GM12878 (cell line): ENCODE measurements around the gene HEXA. TPM values are rescaled to one million over a fixed set of nuclear protein-coding genes. Genes with fewer than 3 reads are reported as not detected.

Experiments used
- ATAC-seq: fragments of 200-7000 bp; cut with Tn5 transposase; 3 replicates; pipeline ENCODE4 v1.9.1; 2020; ENCODE audit warnings: mild to moderate bottlenecking, moderate library complexity
- BruUV-seq: library from RNA; stranded (reverse); fragments of 400-500 nt; replicated peaks from 2 replicates; lab custom pipeline; 2021; lab: Mats Ljungman, UMichigan
- CTCF ChIA-PET: fragments of 300-600 bp; sonication (Branson Sonifier 250); formaldehyde crosslinking; extraction: SDS; loops from one replicate; lab custom pipeline; 2021; ENCODE audit warnings: inconsistent platforms; lab: Yijun Ruan, JAX
- POLR2A ChIA-PET: fragments of 350-600 bp; formaldehyde crosslinking; extraction: SDS; loops from one replicate; lab custom pipeline; 2021; ENCODE audit warnings: inconsistent platforms; lab: Charles Lee
- RAD21 ChIA-PET: fragments of 300-600 bp; sonication (Branson Sonifier 250); formaldehyde crosslinking; loops from one replicate; lab custom pipeline; 2023; ENCODE audit warnings: antibody characterized with exemption; ENCODE audit not compliant: unreplicated experiment; lab: Charles Lee
- SMC1A ChIA-PET: fragments of 300-600 bp; sonication (Branson Sonifier 250); formaldehyde crosslinking; loops from one replicate; lab custom pipeline; 2023; ENCODE audit not compliant: unreplicated experiment, uncharacterized antibody; lab: Charles Lee
- DNase-seq: peaks from one replicate; pipeline ENCODE4 v3.0.0-alpha.2; 2011; ENCODE audit warnings: low read depth, low spot score
- FAIRE-seq: peaks from 3 replicates; lab custom pipeline; 2011; peaks lifted over from hg19 to GRCh38; lab: Jason Lieb, UNC
- H2AFZ ChIP-seq: 2 replicates; pipeline ENCODE4 v1.6.0; 2011; ENCODE audit warnings: low read depth, low read length, control low read depth; ENCODE audit not compliant: control insufficient read depth
- H3K27ac ChIP-seq: 2 replicates; pipeline ENCODE4 v1.5.1; 2011; ENCODE audit warnings: control low read depth; ENCODE audit not compliant: control insufficient read depth, insufficient read depth
- H3K27me3 ChIP-seq, 2 experiments: replicated peaks in 1 of 2; 2 replicates each; pipeline versions ENCODE4 v1.6.0 to v1.6.1; 2011; ENCODE audit warnings: low read length in 1 of 2; ENCODE audit not compliant: control insufficient read depth in 2 of 2, insufficient read depth in 2 of 2
- H3K36me3 ChIP-seq, 2 experiments: 2 replicates each; pipeline ENCODE4 v1.5.1; 2011; ENCODE audit warnings: low read length in 1 of 2; ENCODE audit not compliant: control insufficient read depth in 2 of 2, insufficient read depth in 2 of 2
- H3K4me1 ChIP-seq: 2 replicates; pipeline ENCODE4 v1.6.1; 2011; ENCODE audit warnings: mild to moderate bottlenecking, low read length, moderate library complexity, mixed read lengths; ENCODE audit not compliant: control insufficient read depth, insufficient read depth
- H3K4me2 ChIP-seq: 2 replicates; pipeline ENCODE4 v1.6.0; 2011; ENCODE audit warnings: control low read depth; ENCODE audit not compliant: control insufficient read depth, insufficient read depth
- H3K4me3 ChIP-seq: fragments of 200-600 bp; sonication (generic); 2 replicates; pipeline ENCODE4 v1.5.1; 2016
- H3K79me2 ChIP-seq: 2 replicates; pipeline ENCODE4 v1.6.0; 2011; ENCODE audit warnings: low read length; ENCODE audit not compliant: control insufficient read depth, insufficient read depth
- H3K9ac ChIP-seq: 2 replicates; pipeline ENCODE4 v1.8.0; 2011; ENCODE audit warnings: low read length, control low read depth, mixed read lengths; ENCODE audit not compliant: control insufficient read depth, insufficient read depth
- H3K9me3 ChIP-seq: replicated peaks from 3 replicates; pipeline ENCODE4 v1.5.1; 2011; ENCODE audit warnings: mild to moderate bottlenecking, low read length; ENCODE audit not compliant: control insufficient read depth, insufficient read depth
- H4K20me1 ChIP-seq: 2 replicates; pipeline ENCODE4 v1.6.0; 2011; ENCODE audit not compliant: control insufficient read depth, insufficient read depth
- BACH1 ChIP-seq: fragments of 450-650 bp; IDR thresholded peaks from 2 replicates; pipeline ENCODE4 v1.6.1; 2017; ENCODE audit warnings: mild to moderate bottlenecking, borderline replicate concordance
- EGR1 ChIP-seq, 2 experiments: IDR thresholded peaks; 1 replicate in 1 of 2; 2 replicates in 1 of 2; pipeline ENCODE4 v1.6.1; 2011 to 2012; ENCODE audit warnings: low read depth in 2 of 2, low read length in 2 of 2, borderline replicate concordance in 1 of 2, mild to moderate bottlenecking in 1 of 2, moderate library complexity in 1 of 2
- FOXK2 ChIP-seq: fragments of 450-650 bp; IDR thresholded peaks from 2 replicates; pipeline ENCODE4 v1.6.1; 2017; ENCODE audit warnings: mild to moderate bottlenecking, moderate library complexity
- GATAD2B ChIP-seq: fragments of 450-650 bp; conservative IDR thresholded peaks from 2 replicates; pipeline ENCODE4 v1.6.1; 2017; ENCODE audit warnings: low read depth, mild to moderate bottlenecking, moderate library complexity
- HDAC2 ChIP-seq: fragments of 200-600 bp; sonication (generic); IDR thresholded peaks from 2 replicates; pipeline ENCODE4 v1.6.1; 2017
- MEF2A ChIP-seq: IDR thresholded peaks from 2 replicates; pipeline ENCODE4 v1.6.1; 2011; ENCODE audit warnings: low read depth, mild to moderate bottlenecking, low read length, moderate library complexity; ENCODE audit not compliant: insufficient read depth
- NFYB ChIP-seq: IDR thresholded peaks from 2 replicates; pipeline ENCODE4 v1.6.1; 2011; ENCODE audit warnings: low read depth, mild to moderate bottlenecking, low read length, improper control_type of control experiment, moderate library complexity; ENCODE audit not compliant: insufficient read depth
- PAX8 ChIP-seq: fragments of 450-650 bp; IDR thresholded peaks from 2 replicates; pipeline ENCODE4 v1.6.1; 2017; ENCODE audit warnings: mild to moderate bottlenecking, moderate library complexity
- PML ChIP-seq: IDR thresholded peaks from 2 replicates; pipeline ENCODE4 v1.6.1; 2012; ENCODE audit warnings: low read length, inconsistent platforms
- POLR2AphosphoS2 ChIP-seq: IDR thresholded peaks from 2 replicates; pipeline ENCODE4 v1.6.1; 2011; ENCODE audit warnings: low read depth, mild to moderate bottlenecking, low read length, improper control_type of control experiment, moderate library complexity
- POU2F2 ChIP-seq: IDR thresholded peaks from 3 replicates; pipeline ENCODE4 v1.6.1; 2011; ENCODE audit warnings: low read depth, mild to moderate bottlenecking, low read length, borderline replicate concordance
- RUNX3 ChIP-seq: IDR thresholded peaks from 2 replicates; pipeline ENCODE4 v1.6.1; 2012; ENCODE audit warnings: low read length, inconsistent platforms
- SIX5 ChIP-seq: IDR thresholded peaks from 2 replicates; pipeline ENCODE4 v1.6.1; 2011; ENCODE audit warnings: mild to moderate bottlenecking, low read depth, low read length, moderate library complexity; ENCODE audit not compliant: severe bottlenecking
- TBL1XR1 ChIP-seq: IDR thresholded peaks from 2 replicates; pipeline ENCODE4 v1.6.1; 2012; ENCODE audit warnings: low read depth, low read length, improper control_type of control experiment
- TCF7 ChIP-seq: IDR thresholded peaks from 2 replicates; pipeline ENCODE4 v1.6.1; 2014; ENCODE audit warnings: antibody characterized with exemption, borderline replicate concordance
- ZNF207 ChIP-seq: fragments of 450-650 bp; IDR thresholded peaks from 2 replicates; pipeline ENCODE4 v1.6.1; 2014; ENCODE audit warnings: antibody characterized with exemption, mild to moderate bottlenecking, borderline replicate concordance
- ZNF622 ChIP-seq: fragments of 450-650 bp; IDR thresholded peaks from 2 replicates; pipeline ENCODE4 v1.6.1; 2017; ENCODE audit warnings: mild to moderate bottlenecking, inconsistent platforms
- WGBS: methylation state at CpG from one replicate; pipeline ENCODE4 v1.1.6; 2016; ENCODE audit warnings: low lambda C conversion rate; ENCODE audit not compliant: insufficient replicate concordance, insufficient coverage; ENCODE audit errors: missing lambda C conversion rate; 5-methylcytosine and 5-hydroxymethylcytosine counted together
- in situ Hi-C: fragments of 300-500 bp; cut with MboI; formaldehyde crosslinking; loops from 9 replicates; pipeline ENCODE4 v1.14.3; 2018; ENCODE audit warnings: mixed read lengths
- intact Hi-C: fragments of 100-400 bp; cut with micrococcal nuclease; formaldehyde crosslinking; loops from one replicate; pipeline ENCODE4 v1.14.2; 2022; ENCODE audit not compliant: unreplicated experiment
- polyA plus RNA-seq, 11 experiments: library from polyadenylated mRNA; depleted of rRNA in 4 of 11; unstranded in 6 of 11; stranded (reverse) in 5 of 11; fragments of >200 nt; fragmentation: Nextera tagmentation in 4 of 11; fragmentation: Illumina TruSeq in 1 of 11; extraction: Ambion mirVana in 4 of 11; extraction: Trizol in 1 of 11; gene quantifications; 1 replicate in 1 of 11; 2 replicates in 10 of 11; pipeline versions ENCODE4 v1.2.1 to v1.2.3, GENCODE V29; 2011 to 2016; ENCODE audit warnings: inconsistent platforms in 2 of 11, missing spikeins in 2 of 11, low read depth in 1 of 11
- total RNA-seq, 4 experiments: library from RNA; depleted of rRNA in 3 of 4; stranded (reverse); fragments of >200 nt in 3 of 4; fragmentation: Illumina TruSeq in 1 of 4; extraction: Trizol in 1 of 4; gene quantifications; 2 replicates each; pipeline versions ENCODE4 v1.2.1 to v1.2.3, GENCODE V29; 2013 to 2021
- TF ChIP-seq, protein P1 (sequence below): fragments of 450-650 bp; formaldehyde crosslinking; IDR thresholded peaks from 2 replicates; pipeline ENCODE4 v1.4.0; 2022; ENCODE audit warnings: mild to moderate bottlenecking, moderate library complexity

Gene HEXA
- total and polyA plus RNA-seq, 10 of the 15 experiments (the other 5 are each of a cell fraction or from before 2014, with no cell fraction given) = 24.5 to 151 (median 69.3) TPM

DNA sequence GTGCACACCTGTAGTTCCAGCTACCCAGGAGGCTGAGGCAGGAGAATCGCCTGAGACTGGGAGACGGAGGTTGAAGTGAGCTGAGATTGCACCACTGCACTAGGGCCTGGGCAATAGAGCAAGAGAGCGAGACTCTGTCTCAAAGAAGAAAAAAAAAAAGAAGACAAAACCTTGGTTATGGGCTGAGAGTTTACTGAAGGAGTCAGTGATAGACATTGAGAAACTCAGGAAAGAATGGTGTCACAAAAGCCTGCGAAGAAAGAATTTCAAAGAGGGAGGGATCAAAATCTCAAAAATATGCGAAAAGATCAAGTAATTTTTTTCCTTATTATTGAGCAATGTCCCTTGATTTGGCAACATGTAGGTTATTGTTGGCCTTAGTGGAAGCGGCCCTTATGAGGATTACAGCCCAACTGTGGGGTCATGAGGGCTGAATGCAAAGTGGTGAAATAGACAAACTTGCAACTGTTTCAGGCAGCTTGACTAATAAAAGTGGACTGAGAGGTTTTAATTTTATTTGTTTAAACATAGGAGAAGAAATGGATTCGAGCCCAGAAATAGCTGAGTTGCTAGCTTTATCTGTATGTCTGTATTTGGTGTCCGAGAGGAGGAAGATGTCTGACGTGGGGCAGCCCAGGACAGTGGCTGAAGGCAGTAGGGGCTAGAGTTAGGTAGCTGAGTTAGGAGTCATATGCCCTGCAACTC lies 37.0 kb downstream of the HEXA start:
- ChIA-PET CTCF (interaction anchor here (0.6 to 1.7 kb wide), 2 partner anchors 26 to 144 kb away, joined by 3 read pairs; no protein-coding TSS in a partner anchor), RAD21 (interaction anchor here (0.5 kb wide), 1 partner anchor 357 kb away, joined by 3 read pairs; no protein-coding TSS in a partner anchor), POLR2A (no interaction called here), SMC1A (interaction anchor here (1.0 to 2.1 kb wide), 2 partner anchors 12 to 14 kb away, joined by 3 to 5 read pairs; no protein-coding TSS in a partner anchor)
- BruUV-seq = no TSS peak
- Histone ChIP-seq H3K4me3 (no peak overlapping the region), H3K9ac (no peak overlapping the region), H3K79me2 (no peaks in the 10 kb centered on the region), H4K20me1 (no peaks in the 10 kb centered on the region), H2AFZ (no peak overlapping the region), H3K27ac (no peak overlapping the region), H3K9me3 (no peaks in the 10 kb centered on the region), H3K4me2 (no peak overlapping the region), H3K36me3 (peaks cover 2 to 5% of the 10 kb centered on the region in 2 experiments; a peak in 2 of 4 replicates), H3K27me3 (no peaks in the 10 kb centered on the region), H3K4me1 (no peaks in the 10 kb centered on the region)
- FAIRE-seq (no peak), DNase-seq (no peak), ATAC-seq (no peak)
- 94% methylated on average over 8 of the region's 9 CpGs for WGBS
- TF ChIP-seq FOXK2 (no peak), NFYB (no peak), BACH1 (no peak), SIX5 (no peak), POLR2AphosphoS2 (no peak), EGR1 (IDR thresholded peaks at IDR 0.05; ENCODE audit: borderline replicate concordance in 1 of 2, low read depth in 2 of 2, low read length in 2 of 2) (no peak), PAX8 (no peak), PML (no peak), TCF7 (no peak), ZNF207 (no peak), ZNF622 (no peak), MEF2A (no peak), RUNX3 (no peak), HDAC2 (no peak), POU2F2 (no peak), TBL1XR1 (no peak), GATAD2B (no peak)
- TF ChIP-seq, protein P1, sequence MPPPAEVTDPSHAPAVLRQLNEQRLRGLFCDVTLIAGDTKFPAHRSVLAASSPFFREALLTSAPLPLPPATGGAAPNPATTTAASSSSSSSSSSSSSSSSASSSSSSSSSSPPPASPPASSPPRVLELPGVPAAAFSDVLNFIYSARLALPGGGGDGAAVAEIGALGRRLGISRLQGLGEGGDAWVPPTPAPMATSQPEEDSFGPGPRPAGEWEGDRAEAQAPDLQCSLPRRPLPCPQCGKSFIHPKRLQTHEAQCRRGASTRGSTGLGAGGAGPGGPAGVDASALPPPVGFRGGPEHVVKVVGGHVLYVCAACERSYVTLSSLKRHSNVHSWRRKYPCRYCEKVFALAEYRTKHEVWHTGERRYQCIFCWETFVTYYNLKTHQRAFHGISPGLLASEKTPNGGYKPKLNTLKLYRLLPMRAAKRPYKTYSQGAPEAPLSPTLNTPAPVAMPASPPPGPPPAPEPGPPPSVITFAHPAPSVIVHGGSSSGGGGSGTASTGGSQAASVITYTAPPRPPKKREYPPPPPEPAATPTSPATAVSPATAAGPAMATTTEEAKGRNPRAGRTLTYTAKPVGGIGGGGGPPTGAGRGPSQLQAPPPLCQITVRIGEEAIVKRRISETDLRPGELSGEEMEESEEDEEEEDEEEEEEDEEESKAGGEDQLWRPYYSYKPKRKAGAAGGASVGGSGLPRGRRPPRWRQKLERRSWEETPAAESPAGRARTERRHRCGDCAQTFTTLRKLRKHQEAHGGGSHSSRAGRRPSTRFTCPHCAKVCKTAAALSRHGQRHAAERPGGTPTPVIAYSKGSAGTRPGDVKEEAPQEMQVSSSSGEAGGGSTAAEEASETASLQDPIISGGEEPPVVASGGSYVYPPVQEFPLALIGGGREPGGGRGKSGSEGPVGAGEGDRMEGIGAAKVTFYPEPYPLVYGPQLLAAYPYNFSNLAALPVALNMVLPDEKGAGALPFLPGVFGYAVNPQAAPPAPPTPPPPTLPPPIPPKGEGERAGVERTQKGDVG = no peak
- in situ Hi-C loops = no loop called here
- intact Hi-C loops = no loop called here
